ENCODE measurements around the gene STPG4.

GRCh38 chr2:47074691-47075090 lies 80.4 kb downstream of the STPG4 start:
- TF ChIP-seq CTCF (IDR thresholded peaks at IDR 0.05) = no peak
- TF ChIP-seq POLR2A (IDR thresholded peaks at IDR 0.05) = no peak
